GM12874 (cell line): ENCODE measurements around the gene ZGPAT.

Source experiments
- TF ChIP-seq, protein P1 (sequence below): IDR thresholded peaks from 2 replicates; pipeline ENCODE4 v1.5.1; 2011; ENCODE audit warnings: low read depth, mild to moderate bottlenecking, control low read depth, low read length, moderate library complexity; ENCODE audit not compliant: insufficient read depth

Gene ZGPAT

DNA sequence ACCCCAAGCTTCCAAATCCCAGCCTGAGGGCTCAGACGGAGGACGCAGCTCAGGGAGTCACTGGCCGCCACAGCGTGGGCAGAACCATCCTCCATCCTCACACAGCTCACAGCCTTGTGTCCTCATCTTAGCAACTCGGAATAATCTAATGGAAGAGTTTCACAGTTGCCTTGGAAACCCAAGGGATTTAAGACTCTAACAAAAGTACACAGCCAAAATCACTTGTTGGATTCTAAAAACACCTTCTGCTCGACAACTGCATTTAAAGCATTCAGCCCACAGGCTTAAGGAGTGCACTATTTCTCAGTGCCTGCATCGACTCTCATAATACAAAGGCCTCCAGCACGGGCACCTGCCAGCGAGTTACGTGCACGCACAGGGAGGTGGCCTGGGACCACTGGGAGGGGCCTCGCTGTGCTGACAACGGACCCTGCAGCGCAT lies 77.9 kb downstream of the ZGPAT start:
- TF ChIP-seq, protein P1, sequence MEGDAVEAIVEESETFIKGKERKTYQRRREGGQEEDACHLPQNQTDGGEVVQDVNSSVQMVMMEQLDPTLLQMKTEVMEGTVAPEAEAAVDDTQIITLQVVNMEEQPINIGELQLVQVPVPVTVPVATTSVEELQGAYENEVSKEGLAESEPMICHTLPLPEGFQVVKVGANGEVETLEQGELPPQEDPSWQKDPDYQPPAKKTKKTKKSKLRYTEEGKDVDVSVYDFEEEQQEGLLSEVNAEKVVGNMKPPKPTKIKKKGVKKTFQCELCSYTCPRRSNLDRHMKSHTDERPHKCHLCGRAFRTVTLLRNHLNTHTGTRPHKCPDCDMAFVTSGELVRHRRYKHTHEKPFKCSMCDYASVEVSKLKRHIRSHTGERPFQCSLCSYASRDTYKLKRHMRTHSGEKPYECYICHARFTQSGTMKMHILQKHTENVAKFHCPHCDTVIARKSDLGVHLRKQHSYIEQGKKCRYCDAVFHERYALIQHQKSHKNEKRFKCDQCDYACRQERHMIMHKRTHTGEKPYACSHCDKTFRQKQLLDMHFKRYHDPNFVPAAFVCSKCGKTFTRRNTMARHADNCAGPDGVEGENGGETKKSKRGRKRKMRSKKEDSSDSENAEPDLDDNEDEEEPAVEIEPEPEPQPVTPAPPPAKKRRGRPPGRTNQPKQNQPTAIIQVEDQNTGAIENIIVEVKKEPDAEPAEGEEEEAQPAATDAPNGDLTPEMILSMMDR: no peak
